ENCODE measurements around the gene OR12D1. TPM values are rescaled to one million over a fixed set of nuclear protein-coding genes. Genes with fewer than 3 reads are reported as not detected.

Gene OR12D1
- polyA plus RNA-seq, 1 donor (not counting 4 experiments of a cell fraction or from before 2014, with no cell fraction given) = not detected

DNA sequence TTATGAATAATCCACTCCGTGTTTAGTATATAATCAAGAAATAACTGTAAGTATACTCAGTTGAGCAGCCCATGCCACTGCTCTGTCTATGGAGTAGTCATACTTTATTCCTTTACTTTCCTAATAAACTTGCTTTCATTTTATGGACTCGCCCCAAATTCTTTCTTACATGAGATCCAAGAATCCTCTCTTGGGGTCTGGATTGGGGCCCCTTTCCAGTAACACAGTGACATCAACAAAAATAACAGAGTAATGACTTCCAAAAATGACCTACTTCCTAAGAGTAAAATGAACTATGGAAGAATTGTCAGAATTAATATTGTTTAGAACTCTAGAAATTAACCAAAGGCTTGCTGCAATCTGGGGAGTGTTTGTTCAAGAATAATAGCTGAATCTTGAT is 51.1 kb downstream of the OR12D1 start:
- Histone ChIP-seq H2AFZ (ENCODE audit: control insufficient read depth, low read length) (no peak overlapping the region), H3K4me1 (ENCODE audit: control insufficient read depth, extremely low read depth, insufficient read depth, low read length) (peaks cover 4% of the 10 kb centered on the region), H3K4me3 (ENCODE audit: control insufficient read depth in 2 of 3, extremely low read depth in 1 of 3, insufficient read depth in 2 of 3, low read depth in 1 of 3, low read length in 3 of 3) (no peak overlapping the region), H3K27me3 (ENCODE audit: control insufficient read depth, extremely low read depth, insufficient read depth, low read length) (no peaks in the 10 kb centered on the region), H3K4me2 (ENCODE audit: control insufficient read depth, extremely low read depth, insufficient read depth, low read depth, low read length) (no peak overlapping the region), H4K20me1 (ENCODE audit: control insufficient read depth, extremely low read depth, insufficient read depth, low read length) (no peaks in the 10 kb centered on the region), H3K79me2 (ENCODE audit: control insufficient read depth, insufficient read depth, low read length) (no peaks in the 10 kb centered on the region), H3K36me3 (ENCODE audit: control insufficient read depth in 2 of 2, extremely low read depth in 1 of 2, insufficient read depth in 2 of 2, low read length in 2 of 2) (no peaks in the 10 kb centered on the region), H3K27ac (ENCODE audit: control insufficient read depth, insufficient read depth, low read length) (no peak overlapping the region), H3K9ac (ENCODE audit: control insufficient read depth, extremely low read depth, insufficient read depth, low read length) (no peak overlapping the region), H3K9me3 (ENCODE audit: control insufficient read depth, low read depth, low read length) (no peaks in the 10 kb centered on the region), H3K9me1 (ENCODE audit: control insufficient read depth, extremely low read depth, insufficient read depth, low read length) (no peaks in the 10 kb centered on the region)
- TF ChIP-seq EZH2 (IDR thresholded peaks at IDR 0.05; ENCODE audit: low read length) = no peak
- TF ChIP-seq, protein P1, sequence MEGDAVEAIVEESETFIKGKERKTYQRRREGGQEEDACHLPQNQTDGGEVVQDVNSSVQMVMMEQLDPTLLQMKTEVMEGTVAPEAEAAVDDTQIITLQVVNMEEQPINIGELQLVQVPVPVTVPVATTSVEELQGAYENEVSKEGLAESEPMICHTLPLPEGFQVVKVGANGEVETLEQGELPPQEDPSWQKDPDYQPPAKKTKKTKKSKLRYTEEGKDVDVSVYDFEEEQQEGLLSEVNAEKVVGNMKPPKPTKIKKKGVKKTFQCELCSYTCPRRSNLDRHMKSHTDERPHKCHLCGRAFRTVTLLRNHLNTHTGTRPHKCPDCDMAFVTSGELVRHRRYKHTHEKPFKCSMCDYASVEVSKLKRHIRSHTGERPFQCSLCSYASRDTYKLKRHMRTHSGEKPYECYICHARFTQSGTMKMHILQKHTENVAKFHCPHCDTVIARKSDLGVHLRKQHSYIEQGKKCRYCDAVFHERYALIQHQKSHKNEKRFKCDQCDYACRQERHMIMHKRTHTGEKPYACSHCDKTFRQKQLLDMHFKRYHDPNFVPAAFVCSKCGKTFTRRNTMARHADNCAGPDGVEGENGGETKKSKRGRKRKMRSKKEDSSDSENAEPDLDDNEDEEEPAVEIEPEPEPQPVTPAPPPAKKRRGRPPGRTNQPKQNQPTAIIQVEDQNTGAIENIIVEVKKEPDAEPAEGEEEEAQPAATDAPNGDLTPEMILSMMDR (optimal IDR thresholded peaks at IDR 0.05 in 1 of 3, IDR thresholded peaks at IDR 0.05 in 1 of 3, conservative IDR thresholded peaks at IDR 0.05 in 1 of 3; ENCODE audit: extremely low read depth in 1 of 3, insufficient read depth in 2 of 3, low read length in 3 of 3) = no peak
- dilution Hi-C loops (cut with MboI; ENCODE audit: extremely low pct_ligation_motif_present, low sequenced_read_pairs) = no loop called here
- no peak for DNase-seq (ENCODE audit: low read depth, low spot score)
- FAIRE-seq = peak; percentile 26

DNA sequence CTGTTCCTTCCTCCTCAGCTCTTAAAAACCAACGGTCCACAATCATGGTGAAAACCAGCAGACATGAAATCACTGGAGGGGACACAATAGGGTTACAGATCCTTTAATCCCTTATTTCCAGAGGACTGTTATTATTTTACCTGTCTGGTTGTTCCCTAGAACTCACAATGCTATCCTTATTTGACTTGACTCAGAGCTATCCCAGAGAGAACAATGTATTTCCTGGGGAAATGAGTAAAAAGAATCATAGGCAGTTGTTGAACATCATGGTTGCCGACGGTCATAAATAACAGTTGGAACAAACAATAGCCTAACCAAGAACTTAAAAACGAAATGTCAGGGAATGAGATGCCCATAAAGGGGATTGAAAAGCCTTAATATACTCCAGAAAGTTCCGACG is 51.5 kb downstream of the OR12D1 start:
- peaks cover 4% of the 10 kb centered on the region for H3K4me1 ChIP-seq (ENCODE audit: control insufficient read depth, extremely low read depth, insufficient read depth, low read length)
- no peak overlapping the region for H2AFZ ChIP-seq (ENCODE audit: control insufficient read depth, low read length)
- no peaks in the 10 kb centered on the region for H3K9me3 ChIP-seq (ENCODE audit: control insufficient read depth, low read depth, low read length)
- dilution Hi-C loops (cut with MboI; ENCODE audit: extremely low pct_ligation_motif_present, low sequenced_read_pairs) = no loop called here
- H3K4me3 ChIP-seq (ENCODE audit: control insufficient read depth in 2 of 3, extremely low read depth in 1 of 3, insufficient read depth in 2 of 3, low read depth in 1 of 3, low read length in 3 of 3) = no peak overlapping the region
- DNase-seq (ENCODE audit: low read depth, low spot score) (no peak), FAIRE-seq (no peak)
- no peak overlapping the region for H3K9ac ChIP-seq (ENCODE audit: control insufficient read depth, extremely low read depth, insufficient read depth, low read length)
- H3K36me3 ChIP-seq (ENCODE audit: control insufficient read depth in 2 of 2, extremely low read depth in 1 of 2, insufficient read depth in 2 of 2, low read length in 2 of 2) = no peaks in the 10 kb centered on the region
- no peaks in the 10 kb centered on the region for H4K20me1 ChIP-seq (ENCODE audit: control insufficient read depth, extremely low read depth, insufficient read depth, low read length)
- TF ChIP-seq, protein P1 (optimal IDR thresholded peaks at IDR 0.05 in 1 of 3, IDR thresholded peaks at IDR 0.05 in 1 of 3, conservative IDR thresholded peaks at IDR 0.05 in 1 of 3; ENCODE audit: extremely low read depth in 1 of 3, insufficient read depth in 2 of 3, low read length in 3 of 3) = no peak
- TF ChIP-seq EZH2 (IDR thresholded peaks at IDR 0.05; ENCODE audit: low read length) = no peak
- no peak overlapping the region for H3K4me2 ChIP-seq (ENCODE audit: control insufficient read depth, extremely low read depth, insufficient read depth, low read depth, low read length)
- no peaks in the 10 kb centered on the region for H3K27me3 ChIP-seq (ENCODE audit: control insufficient read depth, extremely low read depth, insufficient read depth, low read length)
- H3K27ac ChIP-seq (ENCODE audit: control insufficient read depth, insufficient read depth, low read length) = no peak overlapping the region
- H3K79me2 ChIP-seq (ENCODE audit: control insufficient read depth, insufficient read depth, low read length) = no peaks in the 10 kb centered on the region
- H3K9me1 ChIP-seq (ENCODE audit: control insufficient read depth, extremely low read depth, insufficient read depth, low read length) = no peaks in the 10 kb centered on the region

Other genes starting within 250 kb of the OR12D1 start
- gene OR2J2, start 244.0 kb upstream of the OR12D1 start, polyA plus RNA-seq = not detected in 3 replicates
- not detected in 3 replicates for gene OR14J1, start 113.2 kb upstream of the OR12D1 start, polyA plus RNA-seq
- gene OR5V1, start 46.1 kb upstream of the OR12D1 start, polyA plus RNA-seq = not detected in 3 replicates
- gene OR12D3, start 39.6 kb upstream of the OR12D1 start, polyA plus RNA-seq = not detected in 3 replicates
- not detected in 3 replicates for gene OR12D2, start 19.3 kb upstream of the OR12D1 start, polyA plus RNA-seq
- not detected in 3 replicates for gene OR10C1, start 24.4 kb downstream of the OR12D1 start, polyA plus RNA-seq
- gene OR11A1, start 42.1 kb downstream of the OR12D1 start, polyA plus RNA-seq = not detected in 3 replicates
- not detected in 3 replicates for gene OR2H1, start 42.2 kb downstream of the OR12D1 start, polyA plus RNA-seq
- not detected in 3 replicates for gene MAS1L, start 73.0 kb downstream of the OR12D1 start, polyA plus RNA-seq
- not detected in 3 replicates for gene UBD, start 144.8 kb downstream of the OR12D1 start, polyA plus RNA-seq
- gene OR2H2, start 170.2 kb downstream of the OR12D1 start, polyA plus RNA-seq = not detected in 3 replicates
- 10.4 to 18.9 TPM (median 18.9 TPM) in 3 replicates for gene GABBR1, start 218.3 kb downstream of the OR12D1 start, polyA plus RNA-seq
- gene MOG, start 242.2 kb downstream of the OR12D1 start, polyA plus RNA-seq = not detected in 3 replicates

All from keratinocyte (primary cell).